NT2/D1 (cell line): Measurements from ENCODE around the gene RTL1.

Experiments
- SUZ12 ChIP-seq: IDR thresholded peaks from 2 replicates; pipeline ENCODE4 v1.6.1; 2011; ENCODE audit not compliant: insufficient read length, insufficient read depth; ENCODE audit errors: extremely low read depth
- YY1 ChIP-seq: IDR thresholded peaks from 2 replicates; pipeline ENCODE4 v1.6.1; 2011; ENCODE audit not compliant: insufficient read length, insufficient read depth
- ZNF274 ChIP-seq: IDR thresholded peaks from 2 replicates; pipeline ENCODE4 v1.6.1; 2011; ENCODE audit warnings: mild to moderate bottlenecking, low read depth, low read length

DNA sequence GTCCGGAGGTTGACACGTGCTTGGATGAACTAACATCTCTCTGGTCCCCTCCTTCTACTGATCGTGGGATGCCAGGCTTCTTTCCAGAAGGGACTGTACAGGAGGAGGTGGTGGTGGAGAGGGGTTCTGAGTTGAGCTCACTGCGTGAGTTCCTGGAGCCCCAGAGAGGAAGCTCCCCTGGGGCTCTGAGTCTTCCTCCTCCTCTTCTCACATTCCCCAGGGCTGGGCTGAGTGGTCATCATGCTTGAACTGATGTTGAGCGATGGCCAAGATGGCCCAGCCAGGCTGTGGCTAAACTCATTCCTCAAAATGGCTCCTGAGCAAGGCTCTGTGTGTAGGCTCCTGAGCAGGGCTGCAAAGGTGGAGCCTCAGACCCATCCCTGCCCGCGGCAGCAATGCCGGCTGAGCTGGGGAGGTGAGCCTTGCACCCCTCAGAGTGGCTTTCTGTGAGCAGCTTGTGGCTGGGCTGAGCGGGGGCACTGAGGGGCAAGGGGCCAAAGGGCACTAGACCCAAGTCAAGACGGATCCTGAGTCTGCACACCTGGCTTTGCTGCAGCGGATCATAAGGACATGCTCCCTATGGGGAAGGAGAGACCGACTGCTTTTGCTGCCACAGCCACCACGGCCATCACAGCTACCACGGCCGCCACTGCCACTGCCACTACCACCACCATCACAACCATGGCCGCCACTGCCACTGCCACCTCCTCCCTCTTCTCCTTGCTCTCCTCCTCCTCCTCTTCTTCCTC lies 42.2 kb downstream of the RTL1 start:
- TF ChIP-seq YY1 (no peak), SUZ12 (no peak), ZNF274 (no peak)
